ENCODE results near the gene YAP1. TPM values are rescaled to one million over a fixed set of nuclear protein-coding genes. Genes with fewer than 3 reads are reported as not detected.

The YAP1 gene
- polyA plus RNA-seq, 2 of the 4 experiments (the other 2 are of a cell fraction), result 40.4 to 48.0 TPM

DNA sequence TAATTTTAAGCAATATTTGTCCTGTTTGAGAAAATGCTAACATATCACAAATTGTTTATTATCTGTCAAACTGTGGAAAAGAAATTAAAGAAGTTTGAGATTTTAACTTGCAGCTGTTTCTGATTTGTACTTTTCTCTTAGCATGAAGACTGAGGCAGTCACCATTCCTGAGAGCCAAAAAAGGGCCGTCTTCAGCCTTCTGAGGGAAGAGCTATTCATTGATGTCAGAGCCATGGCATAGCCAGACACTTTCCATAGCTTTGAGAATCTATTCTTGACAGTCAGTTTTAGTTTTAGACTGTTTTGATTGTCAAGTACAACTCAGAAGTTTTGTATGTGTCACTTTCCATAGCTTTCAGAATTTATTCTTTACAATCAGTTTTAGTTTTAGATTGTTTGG, 32.1 kb downstream of the YAP1 start:
- WGBS (ENCODE audit: missing lambda C conversion rate), result 70% methylated on average over 1 of the region's 1 CpG
- no peak overlapping the region for H3K27ac ChIP-seq
- H3K4me3 ChIP-seq, result no peak overlapping the region
- FAIRE-seq (no peak), DNase-seq (ENCODE audit: low read depth in 1 of 2, low spot score in 1 of 2) (no peak), ATAC-seq (no peak)
- peaks cover 45% of the 10 kb centered on the region for H3K4me1 ChIP-seq
- H3K9me3 ChIP-seq, result no peaks in the 10 kb centered on the region
- H3K4me2 ChIP-seq, result no peak overlapping the region
- TF ChIP-seq E2F6 (IDR thresholded peaks at IDR 0.05; ENCODE audit: borderline replicate concordance, low read depth) (no peak), ZSCAN20 (CRISPR knock-in tag; IDR thresholded peaks at IDR 0.05) (no peak), REST (IDR thresholded peaks at IDR 0.05) (no peak), ESRRA (IDR thresholded peaks at IDR 0.05; ENCODE audit: borderline replicate concordance, low read length) (no peak), KDM5A (IDR thresholded peaks at IDR 0.05) (no peak), POLR2A (IDR thresholded peaks at IDR 0.05; ENCODE audit: low read length) (no peak), TP53 (CRISPR knock-in tag; IDR thresholded peaks at IDR 0.05) (no peak), ZNF302 (CRISPR knock-in tag; IDR thresholded peaks at IDR 0.05) (no peak), RAD21 (conservative IDR thresholded peaks at IDR 0.05 in 1 of 2, IDR thresholded peaks at IDR 0.05 in 1 of 2) (no peak), ZFP36 (IDR thresholded peaks at IDR 0.05; ENCODE audit: borderline replicate concordance, partially characterized antibody) (no peak), HOXA7 (CRISPR knock-in tag; IDR thresholded peaks at IDR 0.05) (no peak), KDM1A (IDR thresholded peaks at IDR 0.05; ENCODE audit: low read depth) (no peak), MAX (IDR thresholded peaks at IDR 0.05) (no peak), GATA3 (IDR thresholded peaks at IDR 0.05; ENCODE audit: borderline replicate concordance) (no peak), SREBF2 (IDR thresholded peaks at IDR 0.05) (no peak), BHLHE40 (IDR thresholded peaks at IDR 0.05; ENCODE audit: low read depth, low read length) (no peak)
- TF ChIP-seq, protein P1, sequence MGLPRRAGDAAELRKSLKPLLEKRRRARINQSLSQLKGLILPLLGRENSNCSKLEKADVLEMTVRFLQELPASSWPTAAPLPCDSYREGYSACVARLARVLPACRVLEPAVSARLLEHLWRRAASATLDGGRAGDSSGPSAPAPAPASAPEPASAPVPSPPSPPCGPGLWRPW (IDR thresholded peaks at IDR 0.05), result no peak
- TF ChIP-seq, protein P2, sequence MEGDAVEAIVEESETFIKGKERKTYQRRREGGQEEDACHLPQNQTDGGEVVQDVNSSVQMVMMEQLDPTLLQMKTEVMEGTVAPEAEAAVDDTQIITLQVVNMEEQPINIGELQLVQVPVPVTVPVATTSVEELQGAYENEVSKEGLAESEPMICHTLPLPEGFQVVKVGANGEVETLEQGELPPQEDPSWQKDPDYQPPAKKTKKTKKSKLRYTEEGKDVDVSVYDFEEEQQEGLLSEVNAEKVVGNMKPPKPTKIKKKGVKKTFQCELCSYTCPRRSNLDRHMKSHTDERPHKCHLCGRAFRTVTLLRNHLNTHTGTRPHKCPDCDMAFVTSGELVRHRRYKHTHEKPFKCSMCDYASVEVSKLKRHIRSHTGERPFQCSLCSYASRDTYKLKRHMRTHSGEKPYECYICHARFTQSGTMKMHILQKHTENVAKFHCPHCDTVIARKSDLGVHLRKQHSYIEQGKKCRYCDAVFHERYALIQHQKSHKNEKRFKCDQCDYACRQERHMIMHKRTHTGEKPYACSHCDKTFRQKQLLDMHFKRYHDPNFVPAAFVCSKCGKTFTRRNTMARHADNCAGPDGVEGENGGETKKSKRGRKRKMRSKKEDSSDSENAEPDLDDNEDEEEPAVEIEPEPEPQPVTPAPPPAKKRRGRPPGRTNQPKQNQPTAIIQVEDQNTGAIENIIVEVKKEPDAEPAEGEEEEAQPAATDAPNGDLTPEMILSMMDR (IDR thresholded peaks at IDR 0.05), result no peak
- ChIA-PET POLR2A (no interaction called here), CTCF (interaction anchor here (0.7 kb wide), 1 partner anchor 21 kb away, joined by 3 read pairs; no protein-coding TSS in a partner anchor)

- Histone ChIP-seq H3K4me3 (no peak overlapping the region), H3K27ac (no peak overlapping the region), H3K9me3 (no peaks in the 10 kb centered on the region), H3K4me2 (peak overlapping the region; percentile 66; the same call in 2 of the 3 replicates), H3K4me1 (peaks cover 48% of the 10 kb centered on the region)
- DNase-seq (ENCODE audit: low read depth in 1 of 2, low spot score in 1 of 2) (no peak), FAIRE-seq (no peak), ATAC-seq (no peak)
- ChIA-PET CTCF (no interaction called here), POLR2A (no interaction called here)
- no peak for TF ChIP-seq JUN (IDR thresholded peaks at IDR 0.05)
- TF ChIP-seq BHLHE40 (IDR thresholded peaks at IDR 0.05; ENCODE audit: low read depth, low read length), result no peak
- TF ChIP-seq ELK1 (IDR thresholded peaks at IDR 0.05; ENCODE audit: low read depth, low read length), result no peak
- no peak for TF ChIP-seq CBX2 (IDR thresholded peaks at IDR 0.05; ENCODE audit: borderline replicate concordance, low read depth)
- TF ChIP-seq EHF (CRISPR knock-in tag; IDR thresholded peaks at IDR 0.05), result no peak
- WGBS (ENCODE audit: missing lambda C conversion rate), result 64% methylated on average over 1 of the region's 1 CpG
Observed at GRCh38 chr11:102143867-102144266, 33.6 kb downstream of the YAP1 start.
